ENCODE results near the gene HOXB4. TPM values are rescaled to one million over a fixed set of nuclear protein-coding genes. Genes with fewer than 3 reads are reported as not detected.
A peak's percentile ranks its signal among the peaks of the same experiment; 100 is the strongest.

HOXB4 gene
- total and polyA plus RNA-seq, 8 donors = 0.45 to 5.1 (median 2.1) TPM; not detected in 2

DNA sequence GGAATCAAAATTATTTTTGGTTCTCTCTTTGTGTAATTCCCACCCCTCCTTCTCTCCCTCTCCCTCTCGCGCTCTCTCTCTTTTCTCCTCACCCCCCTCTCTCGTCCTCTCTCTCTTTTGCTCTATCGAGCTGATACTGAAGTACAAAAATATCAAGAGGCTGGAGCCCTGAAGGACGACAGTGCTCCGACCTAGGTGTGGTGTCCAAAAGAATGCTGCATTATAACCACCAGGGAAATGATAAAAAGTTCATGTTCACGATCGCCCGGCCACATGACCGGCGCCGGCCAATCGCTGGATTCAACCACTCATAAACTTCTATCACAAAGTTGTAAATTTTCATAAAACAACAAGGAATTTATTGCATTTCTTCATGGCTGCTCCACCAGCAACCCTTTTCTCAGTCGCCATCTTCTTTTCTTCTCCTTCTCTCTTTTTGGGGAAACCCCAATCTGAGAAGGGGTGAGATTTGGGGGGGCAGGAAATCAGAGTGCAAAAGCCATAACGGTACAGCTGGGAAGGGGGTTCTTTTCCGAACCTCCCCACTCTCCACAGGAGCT, 26.7 kb upstream of the HOXB4 start, which contains the start of gene HOXB6:
Gene HOXB6, minus strand, starts transcription at position 217 of the 560 bp plus-strand sequence. CDS start 6,836 bp downstream, outside the sequence.
- peaks cover 0 to 100% (median 100%) of the 10 kb centered on the region in 3 donors for H3K27me3 ChIP-seq
- H3K9me3 ChIP-seq = peaks cover 0 to 3% (median 0%) of the 10 kb centered on the region in 4 donors
- intact Hi-C loops (cut with DNase I; ENCODE audit: low total_unique reads) = no loop called here
- H3K4me3 ChIP-seq = peak within 1 kb of the TSS; percentile 25 to 49 (median 43)
- TF ChIP-seq EP300 (IDR thresholded peaks at IDR 0.05) = no peak
- TF ChIP-seq POLR2AphosphoS5 (IDR thresholded peaks at IDR 0.05) = peak in 1 of 3 donors; percentile 28
- TF ChIP-seq, protein P1, sequence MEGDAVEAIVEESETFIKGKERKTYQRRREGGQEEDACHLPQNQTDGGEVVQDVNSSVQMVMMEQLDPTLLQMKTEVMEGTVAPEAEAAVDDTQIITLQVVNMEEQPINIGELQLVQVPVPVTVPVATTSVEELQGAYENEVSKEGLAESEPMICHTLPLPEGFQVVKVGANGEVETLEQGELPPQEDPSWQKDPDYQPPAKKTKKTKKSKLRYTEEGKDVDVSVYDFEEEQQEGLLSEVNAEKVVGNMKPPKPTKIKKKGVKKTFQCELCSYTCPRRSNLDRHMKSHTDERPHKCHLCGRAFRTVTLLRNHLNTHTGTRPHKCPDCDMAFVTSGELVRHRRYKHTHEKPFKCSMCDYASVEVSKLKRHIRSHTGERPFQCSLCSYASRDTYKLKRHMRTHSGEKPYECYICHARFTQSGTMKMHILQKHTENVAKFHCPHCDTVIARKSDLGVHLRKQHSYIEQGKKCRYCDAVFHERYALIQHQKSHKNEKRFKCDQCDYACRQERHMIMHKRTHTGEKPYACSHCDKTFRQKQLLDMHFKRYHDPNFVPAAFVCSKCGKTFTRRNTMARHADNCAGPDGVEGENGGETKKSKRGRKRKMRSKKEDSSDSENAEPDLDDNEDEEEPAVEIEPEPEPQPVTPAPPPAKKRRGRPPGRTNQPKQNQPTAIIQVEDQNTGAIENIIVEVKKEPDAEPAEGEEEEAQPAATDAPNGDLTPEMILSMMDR (IDR thresholded peaks at IDR 0.05) = no peak
- peak within 1 kb of the TSS in 4 of 5 donors; percentile 52 to 95 (median 73) for H3K27ac ChIP-seq
- WGBS, 5 donors = 23 to 42% (median 33%) methylated on average over 16 of the region's 16 CpGs
- no peaks in the 10 kb centered on the region for H3K36me3 ChIP-seq
- peaks cover 0 to 39% (median 27%) of the 10 kb centered on the region in 4 donors for H3K4me1 ChIP-seq
- peak in 1 of 2 donors; percentile 66 for DNase-seq

DNA sequence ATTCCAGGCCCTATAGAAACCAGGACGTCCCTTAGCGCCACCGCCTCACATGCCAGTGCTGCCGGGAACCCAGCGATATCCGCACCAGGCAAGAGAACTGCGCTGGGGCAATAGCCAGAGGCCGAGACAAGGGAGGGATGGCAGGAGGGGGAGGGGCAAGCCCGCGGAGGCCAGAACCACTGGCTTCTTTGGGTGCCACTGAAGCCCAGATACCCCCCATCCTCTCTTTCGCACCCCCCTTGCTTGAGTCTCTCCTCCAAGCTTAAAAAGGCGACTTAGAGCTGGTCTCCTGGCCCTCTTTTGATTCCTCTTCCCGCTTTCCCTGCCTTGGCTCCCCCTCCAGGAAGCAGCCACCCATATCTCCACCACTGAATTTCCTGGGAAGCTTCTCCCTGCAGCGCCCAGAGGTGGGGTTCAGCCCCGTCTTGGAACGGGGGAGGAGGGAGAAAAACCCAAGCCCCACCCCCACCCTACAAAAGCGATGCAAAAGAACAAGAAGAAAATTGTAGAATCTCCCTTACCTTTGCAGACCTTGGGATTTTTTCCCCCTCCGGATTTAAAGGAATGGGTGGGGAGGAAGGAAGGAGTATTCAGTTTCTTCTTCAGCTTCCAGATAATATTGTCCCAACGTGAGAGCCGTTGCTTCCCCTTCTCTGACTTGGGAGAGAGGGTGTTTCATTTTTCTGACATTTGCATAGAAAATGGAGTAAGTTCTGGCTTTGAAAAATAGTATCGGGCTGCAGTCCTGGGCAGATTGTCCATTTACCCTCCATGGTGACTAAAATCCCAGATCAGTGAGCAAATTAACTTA, 26.0 kb upstream of the HOXB4 start:
- H3K27ac ChIP-seq = peak overlapping the region in 4 of 5 donors; percentile 52 to 95 (median 73)
- DNase-seq = no peak
- TF ChIP-seq POLR2A (IDR thresholded peaks at IDR 0.05) (no peak), POLR2AphosphoS5 (IDR thresholded peaks at IDR 0.05) (peak in 1 of 3 donors; percentile 24)
- TF ChIP-seq, protein P1 (IDR thresholded peaks at IDR 0.05) = no peak
- peaks cover 0 to 39% (median 25%) of the 10 kb centered on the region in 4 donors for H3K4me1 ChIP-seq
- peaks cover 0 to 100% (median 100%) of the 10 kb centered on the region in 3 donors for H3K27me3 ChIP-seq
- H3K36me3 ChIP-seq = no peaks in the 10 kb centered on the region
- intact Hi-C loops (cut with DNase I; ENCODE audit: low total_unique reads) = no loop called here
- WGBS, 5 donors = 13 to 39% (median 20%) methylated on average over 20 to 21 of the region's 21 CpGs
- H3K9me3 ChIP-seq = peaks cover 0 to 3% (median 0%) of the 10 kb centered on the region in 4 donors
- peak overlapping the region; percentile 25 to 49 (median 43) for H3K4me3 ChIP-seq

DNA sequence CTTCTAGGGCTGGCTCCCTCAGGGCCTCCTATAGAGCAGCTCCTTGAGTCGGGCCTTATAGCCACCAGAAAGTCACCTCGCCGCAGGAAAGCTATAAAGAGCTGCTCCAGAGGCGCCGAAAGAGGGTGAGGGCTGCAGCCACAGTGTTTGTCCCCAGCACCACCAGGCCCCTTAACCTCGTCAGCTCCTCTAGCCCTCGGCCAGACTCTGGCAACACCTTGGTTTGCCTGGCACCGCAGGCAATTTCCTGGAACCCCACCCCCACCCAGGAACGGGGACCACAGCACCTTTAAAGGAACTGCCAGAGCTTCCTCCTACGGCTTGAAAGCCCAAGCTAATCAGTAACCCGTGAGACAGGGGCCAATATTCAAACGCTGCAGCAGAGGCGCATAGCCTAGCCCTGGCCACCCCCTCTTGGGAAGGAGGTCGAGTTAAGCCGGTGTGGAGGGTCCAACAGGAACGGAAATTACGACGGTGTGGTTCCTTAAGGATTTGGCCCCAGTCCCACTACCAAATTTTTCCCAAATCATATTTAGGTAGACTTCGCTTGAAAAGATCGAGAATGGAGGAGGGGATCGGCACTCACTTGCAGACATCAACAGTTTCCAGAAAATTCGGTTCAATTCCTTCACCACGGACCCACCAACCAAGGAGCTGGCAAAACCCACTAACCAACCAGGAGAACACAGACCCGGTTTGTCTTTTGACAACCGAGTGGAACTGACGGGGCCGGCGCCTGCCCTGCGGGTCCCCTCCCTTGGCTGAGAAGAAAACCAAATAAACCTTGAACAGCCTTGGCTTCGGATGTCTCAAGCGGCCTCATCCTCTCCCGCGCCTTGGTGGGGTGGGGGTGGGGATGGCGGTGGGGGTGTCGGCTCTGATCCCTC, 23.6 kb upstream of the HOXB4 start:
- intact Hi-C loops (cut with DNase I; ENCODE audit: low total_unique reads) = no loop called here
- 19 to 47% (median 24%) methylated on average over 26 to 35 of the region's 35 CpGs for WGBS, 5 donors
- H3K9me3 ChIP-seq = peaks cover 0 to 3% (median 0%) of the 10 kb centered on the region in 4 donors
- peak overlapping the region in 2 of 5 donors; percentile 81 to 95 for H3K27ac ChIP-seq
- no peak for TF ChIP-seq EP300 (IDR thresholded peaks at IDR 0.05)
- no peak for TF ChIP-seq POLR2A (IDR thresholded peaks at IDR 0.05)
- no peak for TF ChIP-seq POLR2AphosphoS5 (IDR thresholded peaks at IDR 0.05)
- TF ChIP-seq, protein P1 (IDR thresholded peaks at IDR 0.05) = no peak
- H3K4me3 ChIP-seq = peak overlapping the region; percentile 25 to 49 (median 43)
- peaks cover 0 to 62% (median 42%) of the 10 kb centered on the region in 4 donors for H3K4me1 ChIP-seq
- peak in 1 of 2 donors; percentile 55 for DNase-seq
- H3K27me3 ChIP-seq = peaks cover 0 to 100% (median 99%) of the 10 kb centered on the region in 3 donors
- no peaks in the 10 kb centered on the region for H3K36me3 ChIP-seq

DNA sequence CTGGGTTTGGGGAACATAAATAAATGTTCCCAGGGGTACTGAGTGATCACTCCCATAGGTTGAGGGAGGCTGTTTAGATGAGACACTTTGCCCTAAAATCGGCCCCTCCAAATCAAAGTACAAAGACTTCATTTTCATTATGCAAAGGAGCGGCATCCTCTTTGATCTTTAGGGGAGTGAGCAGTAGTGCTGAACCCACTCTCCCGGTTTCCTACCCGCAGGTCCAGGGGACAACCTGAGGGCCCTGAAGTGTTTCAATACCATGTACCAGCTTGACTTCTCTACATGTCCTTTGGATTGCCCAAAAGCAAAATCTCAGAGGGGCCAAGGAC, 23.0 kb upstream of the HOXB4 start:
- TF ChIP-seq, protein P1 (IDR thresholded peaks at IDR 0.05) = no peak
- no peak for TF ChIP-seq POLR2A (IDR thresholded peaks at IDR 0.05)
- no peak for TF ChIP-seq EP300 (IDR thresholded peaks at IDR 0.05)
- no peak for TF ChIP-seq POLR2AphosphoS5 (IDR thresholded peaks at IDR 0.05)
- 33 to 57% (median 40%) methylated on average over 4 of the region's 4 CpGs for WGBS, 5 donors
- intact Hi-C loops (cut with DNase I; ENCODE audit: low total_unique reads) = no loop called here
- H3K27ac ChIP-seq = peak overlapping the region in 2 of 5 donors; percentile 81 to 95
- peaks cover 0 to 3% (median 0%) of the 10 kb centered on the region in 4 donors for H3K9me3 ChIP-seq
- no peaks in the 10 kb centered on the region for H3K36me3 ChIP-seq
- H3K4me3 ChIP-seq = peak overlapping the region in 2 of 4 donors; percentile 47 to 49
- no peak for DNase-seq
- peaks cover 0 to 68% (median 47%) of the 10 kb centered on the region in 4 donors for H3K4me1 ChIP-seq
- peaks cover 0 to 100% (median 99%) of the 10 kb centered on the region in 3 donors for H3K27me3 ChIP-seq
